GM12878 (cell line): Measurements from ENCODE around the gene VPS52. TPM values are rescaled to one million over a fixed set of nuclear protein-coding genes. Genes with fewer than 3 reads are reported as not detected.

Source experiments
- ATAC-seq: fragments of 200-7000 bp; cut with Tn5 transposase; 3 replicates; pipeline ENCODE4 v1.9.1; 2020; ENCODE audit warnings: mild to moderate bottlenecking, moderate library complexity
- BruUV-seq: library from RNA; stranded (reverse); fragments of 400-500 nt; replicated peaks from 2 replicates; lab custom pipeline; 2021; lab: Mats Ljungman, UMichigan
- CTCF ChIA-PET: fragments of 300-600 bp; sonication (Branson Sonifier 250); formaldehyde crosslinking; extraction: SDS; loops from one replicate; lab custom pipeline; 2021; ENCODE audit warnings: inconsistent platforms; lab: Yijun Ruan, JAX
- POLR2A ChIA-PET: fragments of 350-600 bp; formaldehyde crosslinking; extraction: SDS; loops from one replicate; lab custom pipeline; 2021; ENCODE audit warnings: inconsistent platforms; lab: Charles Lee
- RAD21 ChIA-PET: fragments of 300-600 bp; sonication (Branson Sonifier 250); formaldehyde crosslinking; loops from one replicate; lab custom pipeline; 2023; ENCODE audit warnings: antibody characterized with exemption; ENCODE audit not compliant: unreplicated experiment; lab: Charles Lee
- SMC1A ChIA-PET: fragments of 300-600 bp; sonication (Branson Sonifier 250); formaldehyde crosslinking; loops from one replicate; lab custom pipeline; 2023; ENCODE audit not compliant: unreplicated experiment, uncharacterized antibody; lab: Charles Lee
- DNase-seq: peaks from one replicate; pipeline ENCODE4 v3.0.0-alpha.2; 2011; ENCODE audit warnings: low read depth, low spot score
- FAIRE-seq: peaks from 3 replicates; lab custom pipeline; 2011; peaks lifted over from hg19 to GRCh38; lab: Jason Lieb, UNC
- H2AFZ ChIP-seq: 2 replicates; pipeline ENCODE4 v1.6.0; 2011; ENCODE audit warnings: low read depth, low read length, control low read depth; ENCODE audit not compliant: control insufficient read depth
- H3K27ac ChIP-seq: 2 replicates; pipeline ENCODE4 v1.5.1; 2011; ENCODE audit warnings: control low read depth; ENCODE audit not compliant: control insufficient read depth, insufficient read depth
- H3K27me3 ChIP-seq, 2 experiments: replicated peaks in 1 of 2; 2 replicates each; pipeline versions ENCODE4 v1.6.0 to v1.6.1; 2011; ENCODE audit warnings: low read length in 1 of 2; ENCODE audit not compliant: control insufficient read depth in 2 of 2, insufficient read depth in 2 of 2
- H3K36me3 ChIP-seq, 2 experiments: 2 replicates each; pipeline ENCODE4 v1.5.1; 2011; ENCODE audit warnings: low read length in 1 of 2; ENCODE audit not compliant: control insufficient read depth in 2 of 2, insufficient read depth in 2 of 2
- H3K4me1 ChIP-seq: 2 replicates; pipeline ENCODE4 v1.6.1; 2011; ENCODE audit warnings: mild to moderate bottlenecking, low read length, moderate library complexity, mixed read lengths; ENCODE audit not compliant: control insufficient read depth, insufficient read depth
- H3K4me2 ChIP-seq: 2 replicates; pipeline ENCODE4 v1.6.0; 2011; ENCODE audit warnings: control low read depth; ENCODE audit not compliant: control insufficient read depth, insufficient read depth
- H3K4me3 ChIP-seq: fragments of 200-600 bp; sonication (generic); 2 replicates; pipeline ENCODE4 v1.5.1; 2016
- H3K79me2 ChIP-seq: 2 replicates; pipeline ENCODE4 v1.6.0; 2011; ENCODE audit warnings: low read length; ENCODE audit not compliant: control insufficient read depth, insufficient read depth
- H3K9ac ChIP-seq: 2 replicates; pipeline ENCODE4 v1.8.0; 2011; ENCODE audit warnings: low read length, control low read depth, mixed read lengths; ENCODE audit not compliant: control insufficient read depth, insufficient read depth
- H3K9me3 ChIP-seq: replicated peaks from 3 replicates; pipeline ENCODE4 v1.5.1; 2011; ENCODE audit warnings: mild to moderate bottlenecking, low read length; ENCODE audit not compliant: control insufficient read depth, insufficient read depth
- H4K20me1 ChIP-seq: 2 replicates; pipeline ENCODE4 v1.6.0; 2011; ENCODE audit not compliant: control insufficient read depth, insufficient read depth
- CBFB ChIP-seq: IDR thresholded peaks from 2 replicates; pipeline ENCODE4 v1.6.1; 2016; ENCODE audit warnings: antibody characterized with exemption, low read depth
- CBX3 ChIP-seq: fragments of 200-600 bp; sonication (generic); IDR thresholded peaks from 2 replicates; pipeline ENCODE4 v1.6.1; 2016; ENCODE audit warnings: low read depth, borderline replicate concordance
- EZH2 ChIP-seq: IDR thresholded peaks from 2 replicates; pipeline ENCODE4 v1.6.1; 2012; ENCODE audit warnings: low read depth, mild to moderate bottlenecking, control low read depth, inconsistent platforms, low read length, borderline replicate concordance; ENCODE audit not compliant: control insufficient read depth
- KAT2A ChIP-seq: conservative IDR thresholded peaks from 2 replicates; pipeline ENCODE4 v1.6.1; 2011; ENCODE audit warnings: low read depth, low read length; ENCODE audit not compliant: control insufficient read depth
- NR2C2 ChIP-seq: IDR thresholded peaks from 2 replicates; pipeline ENCODE4 v1.6.1; 2011; ENCODE audit warnings: borderline replicate concordance, low read depth; ENCODE audit not compliant: control insufficient read depth, insufficient read length
- POLR2AphosphoS5 ChIP-seq: IDR thresholded peaks from 2 replicates; pipeline ENCODE4 v1.6.1; 2011; ENCODE audit warnings: mild to moderate bottlenecking, low read length, inconsistent platforms
- RFX5 ChIP-seq: IDR thresholded peaks from 2 replicates; pipeline ENCODE4 v1.6.1; 2011; ENCODE audit warnings: low read depth, low read length, improper control_type of control experiment
- SREBF2 ChIP-seq: IDR thresholded peaks from 2 replicates; pipeline ENCODE4 v1.6.1; 2012; ENCODE audit warnings: mild to moderate bottlenecking, low read length
- TAF1 ChIP-seq: IDR thresholded peaks from 2 replicates; pipeline ENCODE4 v1.6.1; 2011; ENCODE audit warnings: mild to moderate bottlenecking, low read depth, low read length, borderline replicate concordance
- ZNF384 ChIP-seq: IDR thresholded peaks from 2 replicates; pipeline ENCODE4 v1.6.1; 2012; ENCODE audit warnings: low read depth, mild to moderate bottlenecking, low read length, improper control_type of control experiment, borderline replicate concordance
- WGBS: methylation state at CpG from one replicate; pipeline ENCODE4 v1.1.6; 2016; ENCODE audit warnings: low lambda C conversion rate; ENCODE audit not compliant: insufficient replicate concordance, insufficient coverage; ENCODE audit errors: missing lambda C conversion rate; 5-methylcytosine and 5-hydroxymethylcytosine counted together
- in situ Hi-C: fragments of 300-500 bp; cut with MboI; formaldehyde crosslinking; loops from 9 replicates; pipeline ENCODE4 v1.14.3; 2018; ENCODE audit warnings: mixed read lengths
- intact Hi-C: fragments of 100-400 bp; cut with micrococcal nuclease; formaldehyde crosslinking; loops from one replicate; pipeline ENCODE4 v1.14.2; 2022; ENCODE audit not compliant: unreplicated experiment
- polyA plus RNA-seq, 11 experiments: library from polyadenylated mRNA; depleted of rRNA in 4 of 11; unstranded in 6 of 11; stranded (reverse) in 5 of 11; fragments of >200 nt; fragmentation: Nextera tagmentation in 4 of 11; fragmentation: Illumina TruSeq in 1 of 11; extraction: Ambion mirVana in 4 of 11; extraction: Trizol in 1 of 11; gene quantifications; 1 replicate in 1 of 11; 2 replicates in 10 of 11; pipeline versions ENCODE4 v1.2.1 to v1.2.3, GENCODE V29; 2011 to 2016; ENCODE audit warnings: inconsistent platforms in 2 of 11, missing spikeins in 2 of 11, low read depth in 1 of 11
- total RNA-seq, 4 experiments: library from RNA; depleted of rRNA in 3 of 4; stranded (reverse); fragments of >200 nt in 3 of 4; fragmentation: Illumina TruSeq in 1 of 4; extraction: Trizol in 1 of 4; gene quantifications; 2 replicates each; pipeline versions ENCODE4 v1.2.1 to v1.2.3, GENCODE V29; 2013 to 2021
- TF ChIP-seq, protein P1 (sequence below): IDR thresholded peaks from 2 replicates; pipeline ENCODE4 v1.6.1; 2012; ENCODE audit warnings: low read length, inconsistent platforms
- TF ChIP-seq, protein P2 (sequence below): fragments of 450-650 bp; IDR thresholded peaks from 2 replicates; pipeline ENCODE4 v1.6.1; 2014; ENCODE audit warnings: mild to moderate bottlenecking
- TF ChIP-seq, protein P3 (sequence below): IDR thresholded peaks from 2 replicates; pipeline ENCODE4 v1.6.1; 2012; ENCODE audit warnings: low read depth, low read length, improper control_type of control experiment

The VPS52 gene
- total and polyA plus RNA-seq, 10 of the 15 experiments (the other 5 are each of a cell fraction or from before 2014, with no cell fraction given), result 11.3 to 52.7 (median 36.7) TPM

DNA sequence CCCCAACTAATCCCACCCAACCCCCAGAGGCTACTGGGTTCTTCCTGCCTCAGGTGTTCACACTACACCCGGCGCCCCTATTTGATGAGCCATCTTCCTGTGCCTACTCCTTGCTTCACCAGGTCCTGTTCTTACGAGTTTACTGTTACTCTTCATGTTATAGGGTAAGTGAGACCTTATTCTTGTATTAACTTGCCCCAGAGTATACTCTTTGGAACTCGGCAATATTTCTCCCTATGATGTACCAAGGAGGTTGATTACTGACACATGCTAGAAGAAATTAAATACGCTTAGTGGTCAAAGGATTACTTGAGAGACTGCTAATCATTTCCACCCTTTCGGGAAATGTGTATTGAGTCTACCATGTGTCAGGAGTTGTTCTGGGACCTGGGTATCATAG lies 54.4 kb downstream of the VPS52 start:
- BruUV-seq, result no TSS peak
- in situ Hi-C loops, result no loop called here
- TF ChIP-seq, protein P1, sequence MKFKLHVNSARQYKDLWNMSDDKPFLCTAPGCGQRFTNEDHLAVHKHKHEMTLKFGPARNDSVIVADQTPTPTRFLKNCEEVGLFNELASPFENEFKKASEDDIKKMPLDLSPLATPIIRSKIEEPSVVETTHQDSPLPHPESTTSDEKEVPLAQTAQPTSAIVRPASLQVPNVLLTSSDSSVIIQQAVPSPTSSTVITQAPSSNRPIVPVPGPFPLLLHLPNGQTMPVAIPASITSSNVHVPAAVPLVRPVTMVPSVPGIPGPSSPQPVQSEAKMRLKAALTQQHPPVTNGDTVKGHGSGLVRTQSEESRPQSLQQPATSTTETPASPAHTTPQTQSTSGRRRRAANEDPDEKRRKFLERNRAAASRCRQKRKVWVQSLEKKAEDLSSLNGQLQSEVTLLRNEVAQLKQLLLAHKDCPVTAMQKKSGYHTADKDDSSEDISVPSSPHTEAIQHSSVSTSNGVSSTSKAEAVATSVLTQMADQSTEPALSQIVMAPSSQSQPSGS, result no peak
- TF ChIP-seq RFX5 (no peak), EZH2 (no peak), ZNF384 (no peak), CBFB (no peak), TAF1 (no peak), SREBF2 (no peak), POLR2AphosphoS5 (no peak), NR2C2 (no peak), KAT2A (no peak), CBX3 (no peak)
- TF ChIP-seq, protein P2, sequence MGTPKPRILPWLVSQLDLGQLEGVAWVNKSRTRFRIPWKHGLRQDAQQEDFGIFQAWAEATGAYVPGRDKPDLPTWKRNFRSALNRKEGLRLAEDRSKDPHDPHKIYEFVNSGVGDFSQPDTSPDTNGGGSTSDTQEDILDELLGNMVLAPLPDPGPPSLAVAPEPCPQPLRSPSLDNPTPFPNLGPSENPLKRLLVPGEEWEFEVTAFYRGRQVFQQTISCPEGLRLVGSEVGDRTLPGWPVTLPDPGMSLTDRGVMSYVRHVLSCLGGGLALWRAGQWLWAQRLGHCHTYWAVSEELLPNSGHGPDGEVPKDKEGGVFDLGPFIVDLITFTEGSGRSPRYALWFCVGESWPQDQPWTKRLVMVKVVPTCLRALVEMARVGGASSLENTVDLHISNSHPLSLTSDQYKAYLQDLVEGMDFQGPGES, result no peak
- TF ChIP-seq, protein P3, sequence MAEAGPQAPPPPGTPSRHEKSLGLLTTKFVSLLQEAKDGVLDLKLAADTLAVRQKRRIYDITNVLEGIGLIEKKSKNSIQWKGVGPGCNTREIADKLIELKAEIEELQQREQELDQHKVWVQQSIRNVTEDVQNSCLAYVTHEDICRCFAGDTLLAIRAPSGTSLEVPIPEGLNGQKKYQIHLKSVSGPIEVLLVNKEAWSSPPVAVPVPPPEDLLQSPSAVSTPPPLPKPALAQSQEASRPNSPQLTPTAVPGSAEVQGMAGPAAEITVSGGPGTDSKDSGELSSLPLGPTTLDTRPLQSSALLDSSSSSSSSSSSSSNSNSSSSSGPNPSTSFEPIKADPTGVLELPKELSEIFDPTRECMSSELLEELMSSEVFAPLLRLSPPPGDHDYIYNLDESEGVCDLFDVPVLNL, result no peak
- ChIA-PET POLR2A (no interaction called here), CTCF (no interaction called here), SMC1A (interaction anchor here (1.2 kb wide), 1 partner anchor 30 kb away, joined by 3 read pairs; no protein-coding TSS in a partner anchor), RAD21 (no interaction called here)
- Histone ChIP-seq H3K27ac (no peak overlapping the region), H3K27me3 (peaks cover 2 to 3% of the 10 kb centered on the region in 2 experiments), H3K4me2 (no peak overlapping the region), H3K9ac (no peak overlapping the region), H2AFZ (no peak overlapping the region), H3K79me2 (no peaks in the 10 kb centered on the region), H3K4me1 (peaks cover 8% of the 10 kb centered on the region), H4K20me1 (no peaks in the 10 kb centered on the region; the same call in 1 of the 2 replicates), H3K36me3 (no peaks in the 10 kb centered on the region), H3K4me3 (no peak overlapping the region), H3K9me3 (no peaks in the 10 kb centered on the region)
- ATAC-seq, result no peak
- no peak for DNase-seq
- no peak for FAIRE-seq
- WGBS, result 59% methylated on average over 6 of the region's 6 CpGs
- intact Hi-C loops, result no loop called here
